Measurements from ENCODE around the gene SMPX.

DNA sequence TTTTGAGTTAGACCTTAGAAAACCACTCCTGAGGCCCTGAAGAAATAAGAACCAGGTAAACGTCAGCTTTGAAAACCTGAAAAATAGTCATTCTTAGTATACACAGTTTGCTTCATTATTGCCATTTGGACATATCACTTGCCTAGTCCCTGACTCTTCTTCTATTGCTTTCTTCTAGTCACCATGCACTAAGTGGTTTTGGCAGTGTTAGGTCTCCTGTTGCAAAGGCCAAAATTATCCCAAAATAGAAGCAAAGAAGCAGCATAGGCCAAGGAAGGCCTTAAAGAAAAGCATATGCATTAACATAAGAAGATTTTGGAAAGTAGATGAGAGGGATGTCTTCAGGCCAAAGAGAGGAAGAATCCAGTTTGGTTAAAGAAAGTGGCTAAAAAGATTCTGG lies 24.1 kb upstream of the SMPX start:
- TF ChIP-seq, protein P1, sequence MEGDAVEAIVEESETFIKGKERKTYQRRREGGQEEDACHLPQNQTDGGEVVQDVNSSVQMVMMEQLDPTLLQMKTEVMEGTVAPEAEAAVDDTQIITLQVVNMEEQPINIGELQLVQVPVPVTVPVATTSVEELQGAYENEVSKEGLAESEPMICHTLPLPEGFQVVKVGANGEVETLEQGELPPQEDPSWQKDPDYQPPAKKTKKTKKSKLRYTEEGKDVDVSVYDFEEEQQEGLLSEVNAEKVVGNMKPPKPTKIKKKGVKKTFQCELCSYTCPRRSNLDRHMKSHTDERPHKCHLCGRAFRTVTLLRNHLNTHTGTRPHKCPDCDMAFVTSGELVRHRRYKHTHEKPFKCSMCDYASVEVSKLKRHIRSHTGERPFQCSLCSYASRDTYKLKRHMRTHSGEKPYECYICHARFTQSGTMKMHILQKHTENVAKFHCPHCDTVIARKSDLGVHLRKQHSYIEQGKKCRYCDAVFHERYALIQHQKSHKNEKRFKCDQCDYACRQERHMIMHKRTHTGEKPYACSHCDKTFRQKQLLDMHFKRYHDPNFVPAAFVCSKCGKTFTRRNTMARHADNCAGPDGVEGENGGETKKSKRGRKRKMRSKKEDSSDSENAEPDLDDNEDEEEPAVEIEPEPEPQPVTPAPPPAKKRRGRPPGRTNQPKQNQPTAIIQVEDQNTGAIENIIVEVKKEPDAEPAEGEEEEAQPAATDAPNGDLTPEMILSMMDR (conservative IDR thresholded peaks at IDR 0.05): no peak
- no peak for TF ChIP-seq EZH2 (IDR thresholded peaks at IDR 0.05; ENCODE audit: low read depth)
